ENCODE measurements around the gene TMEM108. TPM values are rescaled to one million over a fixed set of nuclear protein-coding genes. Genes with fewer than 3 reads are reported as not detected.

TMEM108 gene
- total and polyA plus RNA-seq, 2 donors (not counting 1 experiment from before 2014, with no cell fraction given): 0.10 to 0.17 TPM

DNA sequence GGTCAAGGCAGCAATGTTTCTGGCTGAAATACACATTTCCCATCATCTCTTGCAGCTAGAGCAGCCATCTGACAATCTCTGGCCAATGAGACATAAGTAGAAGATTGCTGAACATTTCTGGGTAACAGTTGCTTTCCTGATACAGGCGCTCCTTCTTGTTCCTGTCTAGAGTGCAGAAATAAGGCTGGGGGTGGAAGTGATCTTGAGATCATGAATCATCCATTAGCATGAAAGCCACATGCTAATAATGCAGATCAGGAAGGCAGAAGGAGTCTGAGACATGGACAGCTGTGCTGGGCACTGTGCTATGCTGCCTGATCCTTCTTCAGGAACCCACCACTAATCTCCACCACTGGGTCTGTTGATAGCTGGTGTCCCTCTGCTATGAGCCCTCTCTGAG lies 14.8 kb upstream of the TMEM108 start:
- H3K4me3 ChIP-seq (replicated peaks in 1 of 4; ENCODE audit: control extremely low read depth in 1 of 4, insufficient read depth in 1 of 4, low read depth in 3 of 4, low read length in 4 of 4): no peak overlapping the region
- no peaks in the 10 kb centered on the region for H3K36me3 ChIP-seq (ENCODE audit: control insufficient read depth, insufficient read depth, low read length)
- no peaks in the 10 kb centered on the region for H3K4me1 ChIP-seq (ENCODE audit: control insufficient read depth, extremely low read depth, insufficient read depth, low read length)
- no peaks in the 10 kb centered on the region for H3K27me3 ChIP-seq (ENCODE audit: control insufficient read depth, insufficient read depth, low read length)
- H3K27ac ChIP-seq (ENCODE audit: insufficient read depth, low read length): no peak overlapping the region
- H3K9ac ChIP-seq (ENCODE audit: insufficient read depth, low read length): no peak overlapping the region
- H3K4me2 ChIP-seq (ENCODE audit: extremely low read depth, insufficient read depth, low read length): no peak overlapping the region
- H4K20me1 ChIP-seq (ENCODE audit: control insufficient read depth, extremely low read depth, insufficient read depth, low read length): no peaks in the 10 kb centered on the region
- no peaks in the 10 kb centered on the region for H3K9me3 ChIP-seq (ENCODE audit: control insufficient read depth, insufficient read depth, low read depth, low read length)
- TF ChIP-seq, protein P1, sequence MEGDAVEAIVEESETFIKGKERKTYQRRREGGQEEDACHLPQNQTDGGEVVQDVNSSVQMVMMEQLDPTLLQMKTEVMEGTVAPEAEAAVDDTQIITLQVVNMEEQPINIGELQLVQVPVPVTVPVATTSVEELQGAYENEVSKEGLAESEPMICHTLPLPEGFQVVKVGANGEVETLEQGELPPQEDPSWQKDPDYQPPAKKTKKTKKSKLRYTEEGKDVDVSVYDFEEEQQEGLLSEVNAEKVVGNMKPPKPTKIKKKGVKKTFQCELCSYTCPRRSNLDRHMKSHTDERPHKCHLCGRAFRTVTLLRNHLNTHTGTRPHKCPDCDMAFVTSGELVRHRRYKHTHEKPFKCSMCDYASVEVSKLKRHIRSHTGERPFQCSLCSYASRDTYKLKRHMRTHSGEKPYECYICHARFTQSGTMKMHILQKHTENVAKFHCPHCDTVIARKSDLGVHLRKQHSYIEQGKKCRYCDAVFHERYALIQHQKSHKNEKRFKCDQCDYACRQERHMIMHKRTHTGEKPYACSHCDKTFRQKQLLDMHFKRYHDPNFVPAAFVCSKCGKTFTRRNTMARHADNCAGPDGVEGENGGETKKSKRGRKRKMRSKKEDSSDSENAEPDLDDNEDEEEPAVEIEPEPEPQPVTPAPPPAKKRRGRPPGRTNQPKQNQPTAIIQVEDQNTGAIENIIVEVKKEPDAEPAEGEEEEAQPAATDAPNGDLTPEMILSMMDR (conservative IDR thresholded peaks at IDR 0.05 in 1 of 2, IDR thresholded peaks at IDR 0.05 in 1 of 2; ENCODE audit: low read depth in 1 of 2, low read length in 2 of 2): no peak
- no peak for TF ChIP-seq EZH2 (IDR thresholded peaks at IDR 0.05; ENCODE audit: low read length, missing control alignments)
- no peak overlapping the region for H2AFZ ChIP-seq (ENCODE audit: low read length)
- no peaks in the 10 kb centered on the region for H3K79me2 ChIP-seq (ENCODE audit: control insufficient read depth, insufficient read depth, low read length)
- no peak for DNase-seq (ENCODE audit: low read depth in 2 of 2)

DNA sequence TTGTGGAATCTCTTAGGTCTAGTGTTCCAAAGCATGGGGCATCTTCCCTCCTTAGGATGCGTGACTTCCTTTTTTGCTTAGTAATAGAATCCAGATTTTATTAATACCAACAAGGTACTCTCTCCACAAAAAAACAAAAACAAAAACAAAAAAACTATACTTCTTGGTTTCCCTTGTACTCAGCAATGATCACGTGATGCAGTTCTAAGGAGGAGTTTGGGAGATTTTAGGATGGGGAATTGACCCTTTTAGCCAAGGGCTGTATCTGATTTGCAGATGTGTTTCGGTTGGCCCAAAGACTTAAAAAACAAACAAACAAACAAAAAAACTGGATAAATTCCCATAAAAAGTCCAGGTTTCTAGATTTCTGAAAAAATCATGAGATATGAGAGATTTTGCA lies 12.6 kb upstream of the TMEM108 start:
- no peak overlapping the region for H2AFZ ChIP-seq (ENCODE audit: low read length)
- no peaks in the 10 kb centered on the region for H3K79me2 ChIP-seq (ENCODE audit: control insufficient read depth, insufficient read depth, low read length)
- DNase-seq (ENCODE audit: low read depth in 2 of 2): no peak
- H3K27me3 ChIP-seq (ENCODE audit: control insufficient read depth, insufficient read depth, low read length): no peaks in the 10 kb centered on the region
- no peak overlapping the region for H3K4me2 ChIP-seq (ENCODE audit: extremely low read depth, insufficient read depth, low read length)
- H3K27ac ChIP-seq (ENCODE audit: insufficient read depth, low read length): no peak overlapping the region
- no peaks in the 10 kb centered on the region for H3K36me3 ChIP-seq (ENCODE audit: control insufficient read depth, insufficient read depth, low read length)
- H4K20me1 ChIP-seq (ENCODE audit: control insufficient read depth, extremely low read depth, insufficient read depth, low read length): no peaks in the 10 kb centered on the region
- H3K4me3 ChIP-seq (replicated peaks in 1 of 4; ENCODE audit: control extremely low read depth in 1 of 4, insufficient read depth in 1 of 4, low read depth in 3 of 4, low read length in 4 of 4): no peak overlapping the region
- TF ChIP-seq, protein P1 (conservative IDR thresholded peaks at IDR 0.05 in 1 of 2, IDR thresholded peaks at IDR 0.05 in 1 of 2; ENCODE audit: low read depth in 1 of 2, low read length in 2 of 2): no peak
- no peak for TF ChIP-seq EZH2 (IDR thresholded peaks at IDR 0.05; ENCODE audit: low read length, missing control alignments)
- no peak overlapping the region for H3K9ac ChIP-seq (ENCODE audit: insufficient read depth, low read length)
- no peaks in the 10 kb centered on the region for H3K4me1 ChIP-seq (ENCODE audit: control insufficient read depth, extremely low read depth, insufficient read depth, low read length)
- H3K9me3 ChIP-seq (ENCODE audit: control insufficient read depth, insufficient read depth, low read depth, low read length): no peaks in the 10 kb centered on the region

DNA sequence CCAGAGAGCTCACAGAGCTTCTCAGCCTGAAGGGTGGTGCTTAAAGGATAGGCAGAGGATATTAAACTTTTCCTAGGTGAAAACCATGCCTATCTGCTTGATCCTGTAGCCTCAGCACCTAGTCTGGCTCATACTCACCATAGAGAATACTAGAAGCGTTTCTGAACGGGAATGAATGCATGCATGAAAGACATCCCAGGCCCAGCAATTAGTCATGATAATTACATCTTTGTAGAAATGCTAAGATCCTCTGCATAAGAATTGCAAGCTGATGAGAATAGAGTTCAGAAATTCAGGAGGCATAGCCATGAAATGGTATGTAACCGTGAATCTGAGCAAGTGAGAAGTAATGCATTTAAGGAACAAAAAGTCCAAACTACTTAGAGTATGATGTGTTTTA lies 5.9 kb upstream of the TMEM108 start:
- H3K4me2 ChIP-seq (ENCODE audit: extremely low read depth, insufficient read depth, low read length): no peak overlapping the region
- peaks cover 4% of the 10 kb centered on the region for H3K27me3 ChIP-seq (ENCODE audit: control insufficient read depth, insufficient read depth, low read length)
- no peak for DNase-seq (ENCODE audit: low read depth in 2 of 2)
- H3K36me3 ChIP-seq (ENCODE audit: control insufficient read depth, insufficient read depth, low read length): no peaks in the 10 kb centered on the region
- H3K9me3 ChIP-seq (ENCODE audit: control insufficient read depth, insufficient read depth, low read depth, low read length): no peaks in the 10 kb centered on the region
- no peak overlapping the region for H3K9ac ChIP-seq (ENCODE audit: insufficient read depth, low read length)
- no peak overlapping the region for H3K27ac ChIP-seq (ENCODE audit: insufficient read depth, low read length)
- no peaks in the 10 kb centered on the region for H3K79me2 ChIP-seq (ENCODE audit: control insufficient read depth, insufficient read depth, low read length)
- H4K20me1 ChIP-seq (ENCODE audit: control insufficient read depth, extremely low read depth, insufficient read depth, low read length): no peaks in the 10 kb centered on the region
- H3K4me1 ChIP-seq (ENCODE audit: control insufficient read depth, extremely low read depth, insufficient read depth, low read length): no peaks in the 10 kb centered on the region
- no peak overlapping the region for H2AFZ ChIP-seq (ENCODE audit: low read length)
- no peak overlapping the region for H3K4me3 ChIP-seq (replicated peaks in 1 of 4; ENCODE audit: control extremely low read depth in 1 of 4, insufficient read depth in 1 of 4, low read depth in 3 of 4, low read length in 4 of 4)
- TF ChIP-seq, protein P1 (conservative IDR thresholded peaks at IDR 0.05 in 1 of 2, IDR thresholded peaks at IDR 0.05 in 1 of 2; ENCODE audit: low read depth in 1 of 2, low read length in 2 of 2): no peak
- TF ChIP-seq EZH2 (IDR thresholded peaks at IDR 0.05; ENCODE audit: low read length, missing control alignments): no peak
